OCI-LY3 (cell line): ENCODE measurements around the gene RPRD1A.

ENCODE experiments used
- CTCF ChIP-seq: fragments of 200-600, 300-600 bp; sonication (generic); IDR thresholded peaks from 2 replicates; pipeline ENCODE4 v1.5.1; 2014; ENCODE audit warnings: antibody characterized with exemption, low read length, low read depth
- EZH2phosphoT487 ChIP-seq: fragments of 200-600 bp; shearing (Covaris generic); IDR thresholded peaks from 2 replicates; pipeline ENCODE4 v1.6.1; 2018; ENCODE audit warnings: antibody characterized with exemption, mixed run types, low read depth

- TF ChIP-seq CTCF (no peak), EZH2phosphoT487 (no peak)
Observed at GRCh38 chr18:36034299-36034895, 33.0 kb downstream of the RPRD1A start.
